Measurements from ENCODE around the gene PAPOLA.

The PAPOLA gene

GRCh38 chr14:96525452-96525851 is 23.3 kb downstream of the PAPOLA start:
- Histone ChIP-seq H3K36me3 (ENCODE audit: control insufficient read depth, insufficient read depth, low read length) (peaks cover 5% of the 10 kb centered on the region), H3K4me1 (ENCODE audit: control insufficient read depth, insufficient read depth, low read length) (no peaks in the 10 kb centered on the region), H3K9me3 (ENCODE audit: control insufficient read depth, low read length) (no peaks in the 10 kb centered on the region), H3K27me3 (ENCODE audit: control insufficient read depth, insufficient read depth, low read length) (no peaks in the 10 kb centered on the region), H3K9ac (ENCODE audit: low read length) (no peak overlapping the region), H3K4me3 (ENCODE audit: low read length) (no peak overlapping the region)

GRCh38 chr14:96532632-96533031 is 30.4 kb downstream of the PAPOLA start:
- Histone ChIP-seq H3K27me3 (ENCODE audit: control insufficient read depth, insufficient read depth, low read length) (no peaks in the 10 kb centered on the region), H3K4me3 (ENCODE audit: low read length) (no peak overlapping the region), H3K4me1 (ENCODE audit: control insufficient read depth, insufficient read depth, low read length) (no peaks in the 10 kb centered on the region), H3K9ac (ENCODE audit: low read length) (no peak overlapping the region), H3K36me3 (ENCODE audit: control insufficient read depth, insufficient read depth, low read length) (peaks cover 7% of the 10 kb centered on the region), H3K9me3 (ENCODE audit: control insufficient read depth, low read length) (no peaks in the 10 kb centered on the region)

GRCh38 chr14:96536807-96537206 is 34.6 kb downstream of the PAPOLA start:
- no peaks in the 10 kb centered on the region for H3K4me1 ChIP-seq (ENCODE audit: control insufficient read depth, insufficient read depth, low read length)
- H3K9ac ChIP-seq (ENCODE audit: low read length), result no peak overlapping the region
- H3K36me3 ChIP-seq (ENCODE audit: control insufficient read depth, insufficient read depth, low read length), result peaks cover 7% of the 10 kb centered on the region
- no peaks in the 10 kb centered on the region for H3K9me3 ChIP-seq (ENCODE audit: control insufficient read depth, low read length)
- H3K27me3 ChIP-seq (ENCODE audit: control insufficient read depth, insufficient read depth, low read length), result no peaks in the 10 kb centered on the region
- H3K4me3 ChIP-seq (ENCODE audit: low read length), result no peak overlapping the region

DNA sequence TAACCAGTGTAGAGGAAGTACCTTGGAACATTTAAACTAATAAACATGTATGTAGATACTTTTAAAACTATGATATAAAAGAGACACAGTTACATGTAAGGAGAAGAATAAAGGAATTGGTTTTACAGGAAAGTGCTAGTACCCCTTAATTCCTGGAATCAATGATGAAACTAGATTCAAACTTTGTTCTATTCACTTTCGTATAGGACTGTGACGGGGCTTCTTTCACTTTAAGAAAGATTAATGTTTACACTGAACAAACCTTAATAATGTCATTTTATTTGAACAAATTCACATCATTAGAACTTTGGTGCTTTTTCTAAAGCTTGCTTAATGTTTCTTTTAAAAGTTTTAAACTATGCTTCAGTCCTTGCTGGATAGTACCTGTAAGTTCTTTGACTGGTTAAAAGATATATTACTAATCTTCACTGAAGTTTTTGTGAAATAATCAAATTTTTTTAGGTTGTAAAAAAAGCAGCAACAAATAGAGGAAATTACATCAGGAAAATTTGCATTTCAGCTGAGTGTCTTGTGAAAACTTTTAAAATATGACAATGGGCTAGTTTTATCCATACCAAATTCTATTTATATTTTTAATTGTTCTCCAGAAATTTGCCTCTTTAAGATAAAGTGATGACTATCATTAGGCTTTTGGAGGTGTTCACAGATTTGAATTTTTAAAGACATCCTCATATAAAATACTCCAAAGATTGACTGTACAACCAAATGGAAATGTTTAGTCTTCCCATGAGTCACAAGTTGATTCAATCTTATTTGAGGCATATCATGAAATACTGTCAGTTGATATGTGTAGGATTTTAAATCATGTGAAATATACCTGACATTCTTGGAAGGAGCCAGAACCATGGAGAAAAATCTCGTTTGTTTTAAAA is 36.2 kb downstream of the PAPOLA start:
- Histone ChIP-seq H3K4me3 (ENCODE audit: low read length) (no peak overlapping the region), H3K27me3 (ENCODE audit: control insufficient read depth, insufficient read depth, low read length) (no peaks in the 10 kb centered on the region), H3K9me3 (ENCODE audit: control insufficient read depth, low read length) (no peaks in the 10 kb centered on the region), H3K9ac (ENCODE audit: low read length) (no peak overlapping the region), H3K36me3 (ENCODE audit: control insufficient read depth, insufficient read depth, low read length) (no peaks in the 10 kb centered on the region), H3K4me1 (ENCODE audit: control insufficient read depth, insufficient read depth, low read length) (no peaks in the 10 kb centered on the region)

DNA sequence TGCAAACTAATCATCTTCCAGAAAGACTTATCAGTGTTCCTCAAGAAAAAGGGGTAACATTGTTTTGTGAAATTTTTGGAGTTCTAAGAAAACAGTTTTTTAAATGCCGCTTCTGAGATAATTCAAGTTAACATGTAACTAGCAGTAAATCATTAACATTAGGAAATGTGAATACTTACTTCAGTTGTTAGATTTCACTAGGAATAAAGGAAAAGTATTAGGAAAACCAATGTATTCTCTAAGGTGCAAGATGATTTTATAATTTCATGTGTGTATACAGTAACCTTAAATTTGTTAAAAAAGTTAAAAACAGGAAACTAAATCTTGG is 36.8 kb downstream of the PAPOLA start:
- no peaks in the 10 kb centered on the region for H3K9me3 ChIP-seq (ENCODE audit: control insufficient read depth, low read length)
- H3K9ac ChIP-seq (ENCODE audit: low read length), result no peak overlapping the region
- no peaks in the 10 kb centered on the region for H3K4me1 ChIP-seq (ENCODE audit: control insufficient read depth, insufficient read depth, low read length)
- no peaks in the 10 kb centered on the region for H3K27me3 ChIP-seq (ENCODE audit: control insufficient read depth, insufficient read depth, low read length)
- H3K36me3 ChIP-seq (ENCODE audit: control insufficient read depth, insufficient read depth, low read length), result no peaks in the 10 kb centered on the region
- no peak overlapping the region for H3K4me3 ChIP-seq (ENCODE audit: low read length)

DNA sequence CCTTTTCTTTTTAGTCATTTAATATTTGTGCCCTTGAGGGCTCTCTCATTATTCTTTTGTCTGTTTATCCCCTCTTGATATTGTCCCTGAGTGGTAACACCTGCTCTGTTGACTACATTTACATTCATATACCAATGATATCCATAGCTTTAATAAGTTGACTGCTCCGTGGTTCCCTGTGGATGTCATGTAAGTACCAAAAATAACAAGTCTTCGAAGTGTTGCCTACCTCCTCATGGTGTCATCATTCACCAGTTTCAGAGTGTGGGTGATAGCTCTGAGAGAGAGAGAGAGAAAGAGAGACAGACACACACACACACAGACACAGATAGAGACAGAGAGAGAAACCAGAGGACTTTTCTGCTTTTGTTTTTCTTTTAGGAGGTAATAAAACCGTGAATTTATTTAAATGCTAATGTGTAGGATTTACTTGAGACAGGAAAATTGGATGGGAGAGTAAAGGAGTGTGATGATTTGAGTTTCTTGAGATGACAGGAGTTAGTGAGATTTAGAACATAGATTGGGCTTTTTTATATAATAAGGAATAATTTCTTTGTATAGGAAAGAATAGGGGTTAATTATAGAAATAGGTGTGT is 52.2 kb downstream of the PAPOLA start:
- Histone ChIP-seq H3K36me3 (ENCODE audit: control insufficient read depth, insufficient read depth, low read length) (peaks cover 5% of the 10 kb centered on the region), H3K4me1 (ENCODE audit: control insufficient read depth, insufficient read depth, low read length) (no peaks in the 10 kb centered on the region), H3K9ac (ENCODE audit: low read length) (no peak overlapping the region), H3K27me3 (ENCODE audit: control insufficient read depth, insufficient read depth, low read length) (no peaks in the 10 kb centered on the region), H3K4me3 (ENCODE audit: low read length) (no peak overlapping the region), H3K9me3 (ENCODE audit: control insufficient read depth, low read length) (no peaks in the 10 kb centered on the region)

GRCh38 chr14:96559571-96559970 is 57.4 kb downstream of the PAPOLA start:
- Histone ChIP-seq H3K27me3 (ENCODE audit: control insufficient read depth, insufficient read depth, low read length) (no peaks in the 10 kb centered on the region), H3K9ac (ENCODE audit: low read length) (no peak overlapping the region)

GRCh38 chr14:96564389-96564788 is 62.2 kb downstream of the PAPOLA start:
- H3K36me3 ChIP-seq (ENCODE audit: control insufficient read depth, insufficient read depth, low read length), result peaks cover 4% of the 10 kb centered on the region
- no peaks in the 10 kb centered on the region for H3K27me3 ChIP-seq (ENCODE audit: control insufficient read depth, insufficient read depth, low read length)
- no peaks in the 10 kb centered on the region for H3K4me1 ChIP-seq (ENCODE audit: control insufficient read depth, insufficient read depth, low read length)
- H3K4me3 ChIP-seq (ENCODE audit: low read length), result no peak overlapping the region
- H3K9ac ChIP-seq (ENCODE audit: low read length), result no peak overlapping the region
- H3K9me3 ChIP-seq (ENCODE audit: control insufficient read depth, low read length), result no peaks in the 10 kb centered on the region

More at GRCh38 chr14:96559571-96559970, 57.4 kb downstream of the PAPOLA start:
- Histone ChIP-seq H3K9me3 (ENCODE audit: control insufficient read depth, low read length) (no peaks in the 10 kb centered on the region), H3K36me3 (ENCODE audit: control insufficient read depth, insufficient read depth, low read length) (no peaks in the 10 kb centered on the region), H3K4me3 (ENCODE audit: low read length) (no peak overlapping the region), H3K4me1 (ENCODE audit: control insufficient read depth, insufficient read depth, low read length) (no peaks in the 10 kb centered on the region)

- Histone ChIP-seq H3K9me3 (ENCODE audit: control insufficient read depth, low read length) (no peaks in the 10 kb centered on the region), H3K9ac (ENCODE audit: low read length) (no peak overlapping the region), H3K4me1 (ENCODE audit: control insufficient read depth, insufficient read depth, low read length) (no peaks in the 10 kb centered on the region), H3K4me3 (ENCODE audit: low read length) (no peak overlapping the region), H3K36me3 (ENCODE audit: control insufficient read depth, insufficient read depth, low read length) (peaks cover 4% of the 10 kb centered on the region), H3K27me3 (ENCODE audit: control insufficient read depth, insufficient read depth, low read length) (no peaks in the 10 kb centered on the region)
These were observed 63.6 kb downstream of the PAPOLA start for GRCh38 chr14:96565811-96566210.

GRCh38 chr14:96567289-96567899 is 65.2 kb downstream of the PAPOLA start:
- H3K27me3 ChIP-seq (ENCODE audit: control insufficient read depth, insufficient read depth, low read length), result no peaks in the 10 kb centered on the region
- peaks cover 4% of the 10 kb centered on the region for H3K36me3 ChIP-seq (ENCODE audit: control insufficient read depth, insufficient read depth, low read length)

GRCh38 chr14:96568621-96569020 is 66.4 kb downstream of the PAPOLA start:
- H3K4me1 ChIP-seq (ENCODE audit: control insufficient read depth, insufficient read depth, low read length), result no peaks in the 10 kb centered on the region
- H3K9ac ChIP-seq (ENCODE audit: low read length), result no peak overlapping the region
- no peaks in the 10 kb centered on the region for H3K27me3 ChIP-seq (ENCODE audit: control insufficient read depth, insufficient read depth, low read length)
- H3K4me3 ChIP-seq (ENCODE audit: low read length), result no peak overlapping the region
- peaks cover 4% of the 10 kb centered on the region for H3K36me3 ChIP-seq (ENCODE audit: control insufficient read depth, insufficient read depth, low read length)
- H3K9me3 ChIP-seq (ENCODE audit: control insufficient read depth, low read length), result no peaks in the 10 kb centered on the region

More at GRCh38 chr14:96567289-96567899, 65.2 kb downstream of the PAPOLA start:
- no peak overlapping the region for H3K4me3 ChIP-seq (ENCODE audit: low read length)
- H3K9ac ChIP-seq (ENCODE audit: low read length), result no peak overlapping the region
- H3K4me1 ChIP-seq (ENCODE audit: control insufficient read depth, insufficient read depth, low read length), result no peaks in the 10 kb centered on the region
- no peaks in the 10 kb centered on the region for H3K9me3 ChIP-seq (ENCODE audit: control insufficient read depth, low read length)

GRCh38 chr14:96571311-96571710 is 69.1 kb downstream of the PAPOLA start:
- Histone ChIP-seq H3K36me3 (ENCODE audit: control insufficient read depth, insufficient read depth, low read length) (no peaks in the 10 kb centered on the region), H3K4me1 (ENCODE audit: control insufficient read depth, insufficient read depth, low read length) (no peaks in the 10 kb centered on the region), H3K9me3 (ENCODE audit: control insufficient read depth, low read length) (no peaks in the 10 kb centered on the region), H3K27me3 (ENCODE audit: control insufficient read depth, insufficient read depth, low read length) (no peaks in the 10 kb centered on the region), H3K4me3 (ENCODE audit: low read length) (no peak overlapping the region), H3K9ac (ENCODE audit: low read length) (no peak overlapping the region)
